ENCODE measurements around the gene MOB3B.
"Not testable (repeated sequence)": the region's sequence is repeated elsewhere in the genome, so short reads cannot be mapped to it uniquely, and the experiment has no call there.

MOB3B gene

GRCh38 chr9:27469550-27469949 is 60.1 kb downstream of the MOB3B start:
- ChIA-PET POLR2A (no interaction called here), CTCF (no interaction called here)
- H3K4me3 ChIP-seq (ENCODE audit: low read depth, low read length): no peak overlapping the region
- no peak for DNase-seq (ENCODE audit: low read depth, low spot score)
- TF ChIP-seq CTCF (IDR thresholded peaks at IDR 0.05; ENCODE audit: insufficient read depth, low read length, missing control alignments): no peak

GRCh38 chr9:27468462-27469110 is 61.0 kb downstream of the MOB3B start:
- no peak for TF ChIP-seq CTCF (IDR thresholded peaks at IDR 0.05; ENCODE audit: insufficient read depth, low read length, missing control alignments)
- CTCF ChIA-PET: no interaction called here
- no peak for DNase-seq (ENCODE audit: low read depth, low spot score)
- POLR2A ChIA-PET: no interaction called here
- H3K4me3 ChIP-seq (ENCODE audit: low read depth, low read length): no peak overlapping the region

GRCh38 chr9:27468000-27468399 is 61.6 kb downstream of the MOB3B start:
- POLR2A ChIA-PET: no interaction called here
- no peak for TF ChIP-seq CTCF (IDR thresholded peaks at IDR 0.05; ENCODE audit: insufficient read depth, low read length, missing control alignments)
- H3K4me3 ChIP-seq (ENCODE audit: low read depth, low read length): no peak overlapping the region
- CTCF ChIA-PET: no interaction called here
- DNase-seq (ENCODE audit: low read depth, low spot score): no peak

GRCh38 chr9:27467486-27467885 is 62.1 kb downstream of the MOB3B start:
- no peak for TF ChIP-seq CTCF (IDR thresholded peaks at IDR 0.05; ENCODE audit: insufficient read depth, low read length, missing control alignments)
- ChIA-PET POLR2A (no interaction called here), CTCF (no interaction called here)
- DNase-seq (ENCODE audit: low read depth, low spot score): no peak
- no peak overlapping the region for H3K4me3 ChIP-seq (ENCODE audit: low read depth, low read length)

- H3K4me3 ChIP-seq (ENCODE audit: low read depth, low read length); DNase-seq (ENCODE audit: low read depth, low spot score); CTCF ChIA-PET; POLR2A ChIA-PET: not testable (repeated sequence)
Observed at GRCh38 chr9:27466516-27466915, 63.1 kb downstream of the MOB3B start.

GRCh38 chr9:27464950-27465349 is 64.7 kb downstream of the MOB3B start:
- POLR2A ChIA-PET; H3K4me3 ChIP-seq (ENCODE audit: low read depth, low read length); CTCF ChIA-PET; DNase-seq (ENCODE audit: low read depth, low spot score): not testable (repeated sequence)

GRCh38 chr9:27462846-27463245 is 66.8 kb downstream of the MOB3B start:
- POLR2A ChIA-PET: no interaction called here
- CTCF ChIA-PET: interaction anchor here (1.9 kb wide), 1 partner anchor 66 kb away, joined by 4 read pairs; the partner anchor contains the start of gene MOB3B
- no peak for TF ChIP-seq CTCF (IDR thresholded peaks at IDR 0.05; ENCODE audit: insufficient read depth, low read length, missing control alignments)
- H3K4me3 ChIP-seq (ENCODE audit: low read depth, low read length): no peak overlapping the region
- no peak for DNase-seq (ENCODE audit: low read depth, low spot score)

Measured in AG04449 (cell line).